ENCODE measurements around the gene CREBZF.
"Not testable (repeated sequence)": the region's sequence is repeated elsewhere in the genome, so short reads cannot be mapped to it uniquely, and the experiment has no call there.

Gene CREBZF

DNA sequence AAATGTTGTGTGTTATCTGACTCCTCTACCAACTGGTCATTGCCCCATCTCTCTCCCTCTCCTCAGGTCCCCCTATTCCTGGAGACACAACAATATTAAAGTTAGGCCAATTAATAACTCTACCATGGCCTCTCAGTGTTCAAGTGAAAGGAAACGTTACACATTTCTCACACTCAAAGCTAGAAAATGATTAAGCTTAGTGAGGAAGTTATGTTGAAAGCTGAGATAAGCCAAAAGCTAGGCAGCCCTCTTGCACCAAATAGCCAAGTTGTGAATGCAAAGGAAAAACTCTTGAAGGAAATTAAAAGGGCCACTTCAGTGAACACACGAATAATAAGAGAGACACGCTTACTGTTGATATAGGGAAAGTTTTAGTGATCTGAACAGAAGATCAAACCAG, 44.7 kb downstream of the CREBZF start:
- DNase-seq = no peak

DNA sequence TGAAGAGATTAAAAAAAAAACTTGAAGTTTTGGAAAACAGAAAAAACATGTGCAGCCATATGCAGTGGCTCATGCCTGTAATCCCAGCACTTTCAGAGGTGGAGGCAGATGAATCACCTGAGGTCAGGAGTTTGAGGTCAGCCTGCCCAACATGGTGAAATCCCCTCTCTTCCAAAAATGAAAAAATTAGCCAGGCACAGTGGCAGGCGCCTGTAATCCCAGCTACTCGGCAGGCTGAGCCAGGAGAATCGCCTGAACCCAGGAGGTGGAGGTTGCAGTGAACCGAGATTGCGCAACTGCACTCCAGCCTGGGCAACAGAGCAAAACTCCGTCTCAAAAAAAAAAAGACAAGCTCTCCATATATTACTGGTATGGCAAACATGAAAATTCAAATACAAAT, 45.4 kb downstream of the CREBZF start:
- DNase-seq = no peak

DNA sequence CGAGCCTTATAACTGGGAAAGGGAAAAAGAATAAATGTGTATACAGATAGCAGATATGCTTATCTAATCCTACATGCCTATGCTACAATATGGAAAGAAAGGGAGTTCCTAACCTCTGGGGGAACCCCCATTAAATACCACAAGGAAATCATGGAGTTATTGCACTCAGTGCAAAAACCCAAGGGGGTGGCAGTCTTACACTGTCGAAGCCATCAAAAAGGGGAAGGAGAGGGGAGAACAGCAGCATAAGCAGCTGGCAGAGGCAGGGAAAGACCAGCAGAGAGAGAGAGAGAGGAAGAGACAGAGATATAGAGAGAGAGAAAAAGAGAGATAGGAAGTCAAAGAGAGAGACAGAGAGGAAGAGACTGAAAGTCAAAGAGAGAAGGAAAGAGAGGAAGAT, 53.3 kb downstream of the CREBZF start:
- DNase-seq = not testable (repeated sequence)

Data from fibroblast of skin of right quadriceps (primary cell).